Measurements from ENCODE around the gene C3orf22.

GRCh38 chr3:126512916-126513650 is 45.6 kb downstream of the C3orf22 start:
- TF ChIP-seq CTCF (IDR thresholded peaks at IDR 0.05; ENCODE audit: low read length) (no peak), EZH2 (optimal IDR thresholded peaks at IDR 0.05; ENCODE audit: low read depth, low read length) (no peak)
